ENCODE measurements around the gene ACHE.

- TF ChIP-seq EP300 (IDR thresholded peaks at IDR 0.05) (no peak), POLR2AphosphoS5 (IDR thresholded peaks at IDR 0.05) (no peak), CTCF (IDR thresholded peaks at IDR 0.05) (no peak), POLR2A (IDR thresholded peaks at IDR 0.05) (no peak)
Measured at GRCh38 chr7:100914879-100915447, 19.3 kb upstream of the ACHE start.

Data from sigmoid colon (tissue), 4 donors.